ENCODE data around the gene TERB1.

DNA sequence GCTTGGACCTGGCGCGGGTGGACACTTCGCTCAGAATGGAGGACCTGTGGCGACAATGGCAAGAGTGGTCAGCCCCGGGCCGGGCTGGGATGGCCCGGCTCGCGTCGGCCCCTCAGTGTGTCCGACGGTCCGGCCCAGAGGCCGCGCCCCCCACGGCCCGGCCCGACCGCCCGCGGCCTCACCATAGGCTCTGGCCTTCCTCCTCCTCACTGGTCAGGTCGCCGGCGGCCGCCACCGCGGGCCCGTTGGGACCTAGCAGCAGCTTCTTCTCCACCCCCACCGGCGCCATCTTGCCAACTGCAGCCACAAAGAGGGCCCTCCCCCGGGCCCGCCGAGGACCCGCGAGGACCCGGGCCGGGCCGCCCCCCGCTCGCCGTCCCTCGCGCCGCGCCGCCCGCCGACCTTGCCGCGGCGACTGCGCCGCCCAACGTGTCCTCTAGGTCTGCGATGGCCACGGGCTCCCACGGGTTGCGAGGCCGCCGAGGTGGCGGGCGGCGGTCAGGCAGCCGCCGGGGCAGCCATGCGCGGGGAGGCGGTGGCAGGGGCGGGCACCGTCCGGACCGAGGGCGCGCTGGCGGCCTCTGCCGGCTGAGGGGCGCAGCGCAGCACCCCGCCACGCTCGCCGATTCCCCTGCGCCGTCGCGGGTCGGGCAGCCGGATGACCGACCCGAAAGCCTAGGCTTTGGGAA, 49.9 kb downstream of the TERB1 start, which contains the start of gene DYNC1LI2:
- no peak for TF ChIP-seq ZBTB43 (CRISPR knock-in tag; IDR thresholded peaks at IDR 0.05)
- TF ChIP-seq CTCF (IDR thresholded peaks at IDR 0.05), result peak; percentile 74
- TF ChIP-seq SP1 (CRISPR knock-in tag; conservative IDR thresholded peaks at IDR 0.05), result peak; percentile 93
- TF ChIP-seq NR3C1 (CRISPR knock-in tag; conservative IDR thresholded peaks at IDR 0.05; ENCODE audit: low read depth), result peak; percentile 85; the same call in 1 of the 2 replicates
- TF ChIP-seq FOXJ3 (CRISPR knock-in tag; IDR thresholded peaks at IDR 0.05; ENCODE audit: borderline replicate concordance), result no peak
- no peak for TF ChIP-seq SMAD3 (CRISPR knock-in tag; IDR thresholded peaks at IDR 0.05; ENCODE audit: borderline replicate concordance)
- no peak for TF ChIP-seq ZNF317 (CRISPR knock-in tag; IDR thresholded peaks at IDR 0.05; ENCODE audit: borderline replicate concordance, low read depth)
- no peak for TF ChIP-seq ATF1 (CRISPR knock-in tag; IDR thresholded peaks at IDR 0.05)
- TF ChIP-seq IRF2 (CRISPR knock-in tag; IDR thresholded peaks at IDR 0.05; ENCODE audit: borderline replicate concordance, low read depth), result no peak
- TF ChIP-seq, protein P1, sequence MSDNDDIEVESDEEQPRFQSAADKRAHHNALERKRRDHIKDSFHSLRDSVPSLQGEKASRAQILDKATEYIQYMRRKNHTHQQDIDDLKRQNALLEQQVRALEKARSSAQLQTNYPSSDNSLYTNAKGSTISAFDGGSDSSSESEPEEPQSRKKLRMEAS (CRISPR knock-in tag; IDR thresholded peaks at IDR 0.05), result no peak; the same call in 1 of the 2 replicates
- TF ChIP-seq NR2C2 (CRISPR knock-in tag; IDR thresholded peaks at IDR 0.05), result no peak
- TF ChIP-seq, protein P2, sequence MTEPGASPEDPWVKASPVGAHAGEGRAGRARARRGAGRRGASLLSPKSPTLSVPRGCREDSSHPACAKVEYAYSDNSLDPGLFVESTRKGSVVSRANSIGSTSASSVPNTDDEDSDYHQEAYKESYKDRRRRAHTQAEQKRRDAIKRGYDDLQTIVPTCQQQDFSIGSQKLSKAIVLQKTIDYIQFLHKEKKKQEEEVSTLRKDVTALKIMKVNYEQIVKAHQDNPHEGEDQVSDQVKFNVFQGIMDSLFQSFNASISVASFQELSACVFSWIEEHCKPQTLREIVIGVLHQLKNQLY (CRISPR knock-in tag; IDR thresholded peaks at IDR 0.05), result no peak

All from WTC11 (cell line).